Progenitor cell of endocrine pancreas (in vitro differentiated cells): ENCODE results near the gene FXYD7. TPM values are rescaled to one million over a fixed set of nuclear protein-coding genes. Genes with fewer than 3 reads are reported as not detected.

Experiments used
- DNase-seq: peaks from one replicate; pipeline ENCODE4 v3.0.0; 2021; ENCODE audit warnings: low spot score; ENCODE audit not compliant: unreplicated experiment
- H3K27ac Mint-ChIP-seq: 2 replicates; pipeline ENCODE4 v1.8.0; 2021; ENCODE audit warnings: mild to moderate bottlenecking, moderate library complexity, mixed read lengths
- H3K27me3 Mint-ChIP-seq: 2 replicates; pipeline ENCODE4 v1.8.0; 2021; ENCODE audit warnings: mixed read lengths
- H3K36me3 Mint-ChIP-seq: 2 replicates; pipeline ENCODE4 v1.8.0; 2022; ENCODE audit warnings: mixed read lengths; ENCODE audit not compliant: insufficient read depth
- H3K4me1 Mint-ChIP-seq: 2 replicates; pipeline ENCODE4 v1.8.0; 2021; ENCODE audit warnings: low read depth, mixed read lengths
- H3K4me3 Mint-ChIP-seq: 2 replicates; pipeline ENCODE4 v1.8.0; 2021; ENCODE audit warnings: low read depth, mild to moderate bottlenecking, moderate library complexity, mixed read lengths
- H3K9me3 Mint-ChIP-seq: 2 replicates; pipeline ENCODE4 v1.8.0; 2021; ENCODE audit warnings: low read depth, mixed read lengths
- total RNA-seq: library from RNA; stranded (reverse); gene quantifications from 2 replicates; pipeline ENCODE4 v1.2.1, GENCODE V29; 2021
- TF ChIP-seq, protein P1 (sequence below): fragments of 200-600 bp; sonication (generic); IDR thresholded peaks from one replicate; pipeline ENCODE4 v1.5.0; 2021; ENCODE audit warnings: antibody characterized with exemption, mild to moderate bottlenecking; ENCODE audit not compliant: unreplicated experiment

Gene FXYD7
- total RNA-seq, 1 donor from 2014 or later, result not detected

- no peak overlapping the region for H3K4me3 Mint-ChIP-seq
- TF ChIP-seq, protein P1, sequence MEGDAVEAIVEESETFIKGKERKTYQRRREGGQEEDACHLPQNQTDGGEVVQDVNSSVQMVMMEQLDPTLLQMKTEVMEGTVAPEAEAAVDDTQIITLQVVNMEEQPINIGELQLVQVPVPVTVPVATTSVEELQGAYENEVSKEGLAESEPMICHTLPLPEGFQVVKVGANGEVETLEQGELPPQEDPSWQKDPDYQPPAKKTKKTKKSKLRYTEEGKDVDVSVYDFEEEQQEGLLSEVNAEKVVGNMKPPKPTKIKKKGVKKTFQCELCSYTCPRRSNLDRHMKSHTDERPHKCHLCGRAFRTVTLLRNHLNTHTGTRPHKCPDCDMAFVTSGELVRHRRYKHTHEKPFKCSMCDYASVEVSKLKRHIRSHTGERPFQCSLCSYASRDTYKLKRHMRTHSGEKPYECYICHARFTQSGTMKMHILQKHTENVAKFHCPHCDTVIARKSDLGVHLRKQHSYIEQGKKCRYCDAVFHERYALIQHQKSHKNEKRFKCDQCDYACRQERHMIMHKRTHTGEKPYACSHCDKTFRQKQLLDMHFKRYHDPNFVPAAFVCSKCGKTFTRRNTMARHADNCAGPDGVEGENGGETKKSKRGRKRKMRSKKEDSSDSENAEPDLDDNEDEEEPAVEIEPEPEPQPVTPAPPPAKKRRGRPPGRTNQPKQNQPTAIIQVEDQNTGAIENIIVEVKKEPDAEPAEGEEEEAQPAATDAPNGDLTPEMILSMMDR, result no peak
- peaks cover 4% of the 10 kb centered on the region for H3K9me3 Mint-ChIP-seq
- DNase-seq, result no peak
- no peaks in the 10 kb centered on the region for H3K36me3 Mint-ChIP-seq
- H3K4me1 Mint-ChIP-seq, result peaks cover 18% of the 10 kb centered on the region
- H3K27ac Mint-ChIP-seq, result no peak overlapping the region
- H3K27me3 Mint-ChIP-seq, result peaks cover 31% of the 10 kb centered on the region
Observed at GRCh38 chr19:35136231-35136630, 6.8 kb upstream of the FXYD7 start.

DNA sequence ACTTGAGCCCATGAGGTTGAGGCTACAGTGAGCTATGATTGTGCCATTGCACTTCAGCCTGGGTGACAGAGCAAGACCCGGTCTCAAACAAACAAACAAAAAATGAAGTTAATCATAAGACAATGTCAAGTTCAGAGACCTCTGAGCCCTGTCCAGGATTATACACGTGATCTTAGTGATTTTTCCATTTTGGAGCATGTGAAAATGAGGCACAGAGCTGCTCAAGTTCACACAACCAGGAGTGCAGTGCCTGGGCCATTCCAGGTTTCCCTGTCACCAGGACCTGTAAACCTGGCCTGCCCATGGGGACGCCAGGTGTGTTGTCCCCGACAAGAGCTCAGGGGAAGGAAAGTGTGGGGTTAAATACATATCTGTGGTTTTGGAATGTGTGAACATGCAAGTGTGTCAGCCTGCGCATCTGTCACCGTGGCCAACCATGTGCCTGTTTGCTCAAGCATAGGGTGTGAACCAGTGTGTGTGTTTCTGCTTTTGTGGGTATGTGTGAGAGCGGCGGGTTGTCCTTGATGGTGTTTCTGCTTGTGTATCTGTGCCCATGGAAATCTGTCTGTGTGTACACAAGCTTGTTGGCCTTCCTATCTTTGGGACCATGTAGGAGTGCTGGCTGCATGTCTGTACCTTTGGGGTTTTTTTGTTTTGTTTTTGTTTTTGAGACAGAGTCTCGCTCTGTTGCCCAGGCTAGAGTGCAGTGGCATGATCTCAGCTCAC is 5.9 kb upstream of the FXYD7 start:
- Mint-ChIP-seq H3K4me3 (no peak overlapping the region), H3K27me3 (peaks cover 39% of the 10 kb centered on the region), H3K9me3 (peaks cover 4% of the 10 kb centered on the region), H3K36me3 (no peaks in the 10 kb centered on the region), H3K4me1 (peaks cover 18% of the 10 kb centered on the region), H3K27ac (no peak overlapping the region)
- no peak for DNase-seq
- TF ChIP-seq, protein P1, result no peak

GRCh38 chr19:35138305-35138892 is 4.7 kb upstream of the FXYD7 start, which contains the start of gene FXYD1:
Gene FXYD1, plus strand, starts transcription at chr19:35138824. Its CDS starts 1,256 bp downstream, at chr19:35140080.
- Mint-ChIP-seq H3K36me3 (no peaks in the 10 kb centered on the region), H3K27ac (no peak within 1 kb of the TSS), H3K4me1 (peaks cover 18% of the 10 kb centered on the region), H3K9me3 (no peaks in the 10 kb centered on the region), H3K4me3 (no peak within 1 kb of the TSS), H3K27me3 (peaks cover 39% of the 10 kb centered on the region)
- DNase-seq, result no peak
- TF ChIP-seq, protein P1, result no peak

GRCh38 chr19:35140207-35140961 is 2.7 kb upstream of the FXYD7 start:
- peaks cover 53% of the 10 kb centered on the region for H3K27me3 Mint-ChIP-seq
- peaks cover 16% of the 10 kb centered on the region for H3K4me1 Mint-ChIP-seq
- H3K9me3 Mint-ChIP-seq, result no peaks in the 10 kb centered on the region
- no peak overlapping the region for H3K27ac Mint-ChIP-seq
- no peak overlapping the region for H3K4me3 Mint-ChIP-seq
- DNase-seq, result no peak
- no peaks in the 10 kb centered on the region for H3K36me3 Mint-ChIP-seq
- TF ChIP-seq, protein P1, result no peak
